IPS-NIHi11 (cell line): ENCODE data around the gene TMEM63B.
A peak's percentile ranks its signal among the peaks of the same experiment; 100 is the strongest.

ENCODE experiments used
- DNase-seq: peaks from one replicate; pipeline ENCODE4 v3.0.0; 2012; ENCODE audit warnings: mixed read lengths, low spot score

The TMEM63B gene

DNA sequence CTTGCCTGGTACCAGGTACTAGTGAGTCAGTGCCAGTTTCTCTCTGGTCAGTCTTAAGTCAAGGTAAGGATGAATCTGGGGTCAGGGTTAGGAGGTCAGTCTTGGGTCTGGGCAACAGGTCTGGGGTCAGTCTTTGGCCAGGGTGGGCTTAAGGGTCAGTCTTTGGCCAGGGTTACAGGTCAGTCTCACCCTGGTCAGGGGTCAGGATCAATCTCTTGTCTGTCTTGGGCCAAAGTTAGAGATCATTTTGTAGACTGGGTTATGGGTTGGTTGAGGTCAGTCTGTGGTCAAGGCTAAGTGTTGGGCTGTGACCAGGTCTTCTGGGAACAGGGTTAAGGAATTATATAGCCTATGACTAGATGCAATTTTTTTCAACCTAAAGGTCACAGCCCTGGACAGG lies 18.5 kb downstream of the TMEM63B start:
- DNase-seq: no peak

- no peak for DNase-seq
These were observed 19.3 kb downstream of the TMEM63B start for GRCh38 chr6:44146685-44147084.

- DNase-seq: no peak
These were observed 19.9 kb downstream of the TMEM63B start for GRCh38 chr6:44147256-44147655.

DNA sequence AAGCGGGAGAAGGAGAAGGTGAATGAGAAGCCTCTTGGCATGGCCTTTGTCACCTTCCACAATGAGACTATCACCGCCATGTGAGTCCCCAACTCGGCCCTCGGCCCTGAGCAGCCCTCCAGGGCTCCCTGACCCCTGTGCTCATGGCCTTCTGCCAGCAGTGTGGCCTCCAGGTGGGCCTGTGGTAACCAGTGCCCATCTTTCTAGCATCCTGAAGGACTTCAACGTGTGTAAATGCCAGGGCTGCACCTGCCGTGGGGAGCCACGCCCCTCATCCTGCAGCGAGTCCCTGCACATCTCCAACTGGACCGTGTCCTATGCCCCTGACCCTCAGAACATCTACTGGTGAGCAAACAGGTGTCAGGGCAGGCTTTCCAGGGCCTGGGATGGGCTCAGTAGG lies 21.0 kb downstream of the TMEM63B start:
- no peak for DNase-seq

GRCh38 chr6:44149369-44150012 lies 22.1 kb downstream of the TMEM63B start:
- DNase-seq: no peak

- no peak for DNase-seq
These were observed 23.1 kb downstream of the TMEM63B start for GRCh38 chr6:44150317-44150917.

- peak; percentile 98 for DNase-seq
These were observed 24.2 kb downstream of the TMEM63B start for GRCh38 chr6:44151348-44152108.

DNA sequence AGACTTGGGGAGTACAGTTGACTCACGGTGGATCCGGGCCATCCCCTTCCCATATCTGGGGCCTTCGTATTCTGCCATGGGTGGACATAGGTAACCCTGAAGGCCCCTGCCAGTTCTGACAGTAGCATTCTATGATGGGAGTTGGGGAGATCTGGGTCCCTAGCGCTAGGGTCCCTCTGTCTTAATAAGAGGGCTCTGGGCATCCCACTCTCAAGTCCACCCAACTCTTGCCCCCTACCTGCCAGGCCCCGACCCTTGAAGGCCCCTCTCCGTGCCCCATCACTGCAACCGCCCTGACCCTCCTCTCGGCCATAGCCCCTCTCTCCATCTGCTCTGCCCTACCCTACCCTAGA lies 24.7 kb downstream of the TMEM63B start:
- no peak for DNase-seq

DNA sequence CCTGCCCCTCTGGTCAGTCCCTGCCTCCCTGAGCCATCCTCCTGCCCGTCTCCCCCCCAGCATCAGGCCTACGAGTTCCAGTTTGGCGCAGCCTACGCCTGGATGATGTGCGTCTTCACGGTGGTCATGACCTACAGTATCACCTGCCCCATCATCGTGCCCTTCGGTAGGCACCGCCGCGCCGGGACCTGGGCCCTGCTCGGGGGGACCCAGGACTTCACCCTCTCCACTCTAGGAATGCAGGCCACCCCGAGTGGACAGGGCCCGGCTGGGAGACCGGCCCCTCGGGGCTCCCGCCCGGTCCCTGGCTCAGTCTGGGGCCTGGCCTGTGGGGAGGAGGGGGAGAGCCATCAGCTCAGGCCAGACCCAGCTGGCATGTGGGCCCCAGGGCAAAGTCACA lies 25.2 kb downstream of the TMEM63B start:
- DNase-seq: no peak

DNA sequence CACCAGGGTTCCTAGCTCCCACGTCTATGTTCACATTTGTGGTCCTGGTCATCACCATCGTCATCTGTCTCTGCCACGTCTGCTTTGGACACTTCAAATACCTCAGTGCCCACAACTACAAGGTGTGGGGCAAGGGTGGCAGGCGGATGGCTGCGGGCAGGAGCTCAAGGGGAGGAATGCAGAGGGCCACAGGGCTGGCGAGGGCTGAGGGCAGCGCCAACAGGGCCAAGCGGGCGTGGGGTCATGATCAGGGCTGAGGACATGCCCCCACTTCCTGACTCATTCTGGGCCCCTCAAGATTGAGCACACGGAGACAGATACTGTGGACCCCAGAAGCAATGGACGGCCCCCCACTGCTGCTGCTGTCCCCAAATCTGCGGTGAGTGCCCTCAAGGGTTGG lies 26.7 kb downstream of the TMEM63B start:
- no peak for DNase-seq

GRCh38 chr6:44156494-44157151 lies 29.3 kb downstream of the TMEM63B start:
- DNase-seq: no peak

DNA sequence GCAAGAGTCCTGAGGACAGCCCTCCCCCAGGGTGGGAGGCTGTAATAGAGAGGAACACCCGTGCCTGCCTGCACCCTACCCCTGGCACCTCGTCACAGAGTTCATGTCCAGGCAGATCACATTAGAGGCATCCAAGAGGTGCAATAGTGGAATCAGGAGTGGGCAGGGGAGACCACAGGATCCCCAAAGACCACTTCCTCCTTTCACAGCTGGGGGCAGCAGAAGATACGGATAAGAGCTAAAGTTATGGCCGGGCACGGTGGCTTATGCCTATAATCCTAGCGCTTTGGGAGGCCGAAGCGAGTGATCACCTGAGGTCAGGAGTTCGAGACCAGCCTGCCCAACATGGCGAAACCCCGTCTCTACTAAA lies 29.8 kb downstream of the TMEM63B start:
- no peak for DNase-seq

DNA sequence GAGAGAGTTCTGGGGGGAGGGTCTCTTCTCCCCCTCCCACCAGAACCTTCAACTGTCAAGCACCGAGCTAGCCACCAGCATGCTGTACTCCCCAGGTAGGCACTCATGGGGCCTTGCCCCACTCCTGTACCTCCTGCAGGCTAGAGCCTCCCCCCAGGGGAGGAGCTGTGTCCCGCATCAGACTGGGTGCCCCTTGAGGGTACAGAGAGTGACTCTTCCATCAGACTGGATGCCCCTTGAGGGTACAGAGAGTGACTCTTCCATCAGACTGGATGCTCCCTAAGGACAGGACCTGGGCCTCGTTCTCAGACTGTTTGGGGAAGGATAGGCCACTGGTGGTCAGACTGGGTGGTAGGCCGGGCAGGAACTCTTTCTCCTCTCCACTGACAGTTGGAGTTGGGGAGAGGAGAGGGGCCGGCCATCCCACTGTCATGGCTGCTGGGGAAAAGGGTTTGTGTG lies 31.4 kb downstream of the TMEM63B start, which contains the start of gene CAPN11:
Gene CAPN11, plus strand, starts transcription at position 51 of the 459 bp plus-strand sequence. Its CDS starts 29 bp downstream, at position 80.
- no peak for DNase-seq

DNA sequence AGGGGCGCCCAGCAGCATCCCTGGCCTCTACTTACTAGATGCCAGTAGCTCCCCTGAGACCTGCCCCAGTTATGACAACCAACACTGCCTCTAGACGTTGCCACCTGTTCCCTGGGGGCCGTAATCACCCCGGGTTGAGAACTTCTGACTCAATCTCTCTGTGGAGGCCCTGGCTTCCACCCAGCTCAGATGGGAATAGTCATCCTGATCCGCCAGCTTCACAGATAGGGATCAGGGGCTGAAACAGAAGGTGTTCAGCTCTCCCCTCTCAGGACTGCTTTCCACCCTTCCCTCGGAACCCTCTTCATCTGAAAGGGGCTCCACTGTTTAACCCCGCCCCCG lies 34.6 kb downstream of the TMEM63B start:
- DNase-seq: no peak

GRCh38 chr6:44162876-44163625 lies 35.7 kb downstream of the TMEM63B start:
- DNase-seq: no peak

DNA sequence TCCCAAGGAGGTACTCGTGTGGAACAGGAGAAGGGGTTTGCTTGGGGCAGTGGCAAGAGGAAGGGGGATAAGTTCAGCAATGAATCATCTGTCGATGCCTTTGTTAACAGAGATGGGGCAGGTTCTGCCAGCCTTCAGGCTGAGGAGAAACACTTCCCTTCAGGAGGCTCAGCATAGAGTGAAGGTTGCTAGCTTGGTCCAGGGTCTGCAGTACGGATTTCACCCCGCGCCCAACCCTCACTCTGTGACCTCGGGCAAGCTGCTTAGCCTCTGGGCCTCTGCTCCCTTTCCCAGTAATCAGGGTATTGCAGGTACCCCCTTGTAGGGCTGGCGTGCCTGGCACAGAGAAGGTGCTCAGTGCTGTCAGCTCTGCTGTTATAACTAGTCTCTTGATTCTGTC lies 38.8 kb downstream of the TMEM63B start:
- no peak for DNase-seq

DNA sequence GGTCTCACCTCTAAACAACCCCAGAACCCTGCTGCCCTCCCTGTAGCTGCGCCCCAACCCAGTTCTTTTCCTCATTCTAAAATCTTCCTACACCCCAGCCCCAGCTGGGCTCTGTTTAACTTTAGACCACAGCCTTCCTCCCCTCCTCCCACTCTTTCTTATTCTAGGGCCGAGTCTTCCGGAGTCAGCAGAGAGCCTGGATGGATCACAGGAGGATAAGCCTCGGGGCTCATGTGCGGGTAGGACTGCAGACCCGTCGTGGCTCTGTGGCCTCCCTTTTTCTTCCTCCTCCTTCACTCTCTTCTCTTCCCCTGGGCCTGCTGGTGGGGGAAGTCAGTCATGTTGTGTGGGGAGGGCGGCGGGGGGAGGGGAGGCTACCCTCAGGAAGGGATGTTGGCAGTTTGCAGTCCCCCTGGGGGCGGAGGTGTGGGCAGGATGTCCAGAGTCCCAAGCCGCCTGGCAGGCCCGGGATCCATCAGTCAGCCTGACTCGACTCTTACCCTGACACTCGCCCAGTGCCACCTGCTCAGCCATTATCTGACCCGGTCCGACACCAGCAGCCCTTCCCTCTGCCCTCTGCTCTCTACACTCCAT lies 39.3 kb downstream of the TMEM63B start:
- DNase-seq: peak; percentile 55

GRCh38 chr6:44167567-44167966 lies 40.2 kb downstream of the TMEM63B start:
- no peak for DNase-seq

DNA sequence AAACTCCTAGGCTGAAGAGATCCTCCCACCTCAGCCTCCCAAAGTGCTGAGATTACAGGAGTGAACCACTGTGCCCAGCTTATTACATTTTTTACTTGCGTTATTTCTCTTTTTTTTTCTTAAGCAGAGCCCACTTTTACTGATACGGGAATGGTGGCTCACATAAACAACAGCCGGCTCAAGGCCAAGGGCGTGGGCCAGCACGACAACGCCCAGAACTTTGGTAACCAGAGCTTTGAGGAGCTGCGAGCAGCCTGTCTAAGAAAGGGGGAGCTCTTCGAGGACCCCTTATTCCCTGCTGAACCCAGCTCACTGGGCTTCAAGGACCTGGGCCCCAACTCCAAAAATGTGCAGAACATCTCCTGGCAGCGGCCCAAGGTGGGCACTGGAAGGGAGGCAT lies 41.8 kb downstream of the TMEM63B start:
- no peak for DNase-seq

DNA sequence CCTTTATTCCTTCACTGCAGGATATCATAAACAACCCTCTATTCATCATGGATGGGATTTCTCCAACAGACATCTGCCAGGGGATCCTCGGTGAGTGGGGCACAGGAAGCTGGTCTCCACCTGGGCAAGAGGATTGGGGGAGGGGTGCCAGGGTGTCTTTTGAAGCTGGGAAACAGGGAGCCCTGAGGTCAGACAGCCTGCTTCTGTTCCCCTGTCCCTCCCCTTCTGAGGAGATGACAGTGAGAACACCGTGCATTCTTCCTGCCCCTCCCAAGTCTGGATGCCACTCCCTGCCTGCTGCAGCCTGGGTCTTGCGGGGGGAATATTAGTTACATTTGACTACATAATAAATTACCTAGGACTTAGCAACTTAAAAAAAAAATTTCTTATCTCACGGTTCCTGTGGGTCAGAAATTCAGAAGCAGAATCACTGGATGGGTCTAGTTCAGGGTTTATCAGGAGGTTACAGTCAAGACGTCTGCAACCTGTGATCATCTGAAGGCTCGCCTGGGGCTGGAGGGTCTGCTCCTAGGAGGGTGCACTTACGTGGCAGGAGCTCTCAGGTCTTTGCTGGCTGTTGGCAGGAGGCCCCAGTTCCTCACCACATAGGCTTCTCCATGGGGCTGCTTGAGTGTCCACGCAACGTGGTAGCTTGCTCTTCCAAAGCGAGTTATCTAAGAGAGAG lies 42.7 kb downstream of the TMEM63B start:
- no peak for DNase-seq

- no peak for DNase-seq
These were observed 44.7 kb downstream of the TMEM63B start for GRCh38 chr6:44171899-44172546.
